GM21737 (cell line): ENCODE results near the gene KCNQ1.

ENCODE experiments used
- ATAC-seq: cut with Tn5 transposase; IDR thresholded peaks from one replicate; pipeline ENCODE4 v1.9.1; 2021; ENCODE audit warnings: mild to moderate bottlenecking, moderate library complexity; ENCODE audit not compliant: unreplicated experiment

Gene KCNQ1

GRCh38 chr11:2661173-2662023, 216.6 kb downstream of the KCNQ1 start:
- no peak for ATAC-seq

DNA sequence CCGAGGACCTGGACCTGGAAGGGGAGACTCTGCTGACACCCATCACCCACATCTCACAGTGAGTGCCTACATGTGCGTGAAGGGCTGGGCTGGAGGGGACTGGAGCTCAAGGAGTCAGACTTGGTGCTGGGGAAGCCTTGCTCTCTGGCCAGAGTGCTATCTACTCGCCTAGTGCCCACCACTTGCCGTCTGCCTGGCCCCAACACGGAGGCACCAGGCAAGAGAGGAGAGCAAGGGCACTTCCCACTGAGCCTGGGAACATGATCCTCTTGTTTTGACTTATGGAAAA, 217.2 kb downstream of the KCNQ1 start:
- ATAC-seq: no peak

- ATAC-seq: no peak
These were observed 217.9 kb downstream of the KCNQ1 start for GRCh38 chr11:2662430-2663299.

DNA sequence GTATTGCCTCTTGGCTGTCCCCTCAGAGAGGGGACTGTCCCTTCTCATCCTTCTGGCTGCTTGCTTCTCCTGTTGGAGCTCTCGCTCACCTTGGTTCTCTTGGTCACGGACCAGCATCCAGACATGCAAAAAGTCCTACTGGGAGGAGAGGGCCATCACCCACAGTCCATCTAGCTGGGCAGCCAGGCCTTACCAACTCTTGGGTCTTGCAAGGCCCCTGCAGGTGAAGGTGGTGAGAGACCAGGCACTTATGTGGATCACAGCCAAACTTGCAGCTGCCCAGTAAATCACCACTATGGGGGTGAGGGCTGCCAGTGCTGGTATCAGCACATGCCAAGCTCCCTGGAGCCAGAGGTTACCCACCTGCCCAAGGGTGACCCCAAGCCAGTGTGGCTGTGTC, 218.7 kb downstream of the KCNQ1 start:
- ATAC-seq: no peak

GRCh38 chr11:2663915-2664314, 219.1 kb downstream of the KCNQ1 start:
- ATAC-seq: no peak

DNA sequence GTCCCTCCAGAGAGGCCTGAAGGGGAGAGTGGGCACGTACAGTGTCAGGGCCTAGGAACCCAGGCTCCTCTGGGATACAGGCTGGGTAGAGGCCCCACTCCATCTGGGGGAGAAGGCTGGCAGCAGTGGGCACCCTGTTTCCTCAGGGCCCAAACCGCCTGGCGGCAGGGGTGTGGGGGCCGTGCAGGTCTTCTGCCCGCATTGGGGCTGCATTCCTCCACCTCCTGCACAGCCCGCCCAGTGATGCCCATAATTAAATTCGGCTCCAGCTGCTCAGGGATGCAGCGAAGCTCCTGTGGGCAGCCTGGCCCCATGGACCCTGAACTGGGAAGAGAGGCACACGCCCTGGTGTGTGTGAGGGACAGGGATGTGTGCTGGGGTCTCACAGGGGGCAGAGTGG, 219.6 kb downstream of the KCNQ1 start:
- ATAC-seq: no peak

GRCh38 chr11:2664791-2665525, 220.2 kb downstream of the KCNQ1 start:
- no peak for ATAC-seq

- ATAC-seq: no peak
These were observed 221.0 kb downstream of the KCNQ1 start for GRCh38 chr11:2665526-2666400.

- no peak for ATAC-seq
These were observed 221.6 kb downstream of the KCNQ1 start for GRCh38 chr11:2666401-2666741.

DNA sequence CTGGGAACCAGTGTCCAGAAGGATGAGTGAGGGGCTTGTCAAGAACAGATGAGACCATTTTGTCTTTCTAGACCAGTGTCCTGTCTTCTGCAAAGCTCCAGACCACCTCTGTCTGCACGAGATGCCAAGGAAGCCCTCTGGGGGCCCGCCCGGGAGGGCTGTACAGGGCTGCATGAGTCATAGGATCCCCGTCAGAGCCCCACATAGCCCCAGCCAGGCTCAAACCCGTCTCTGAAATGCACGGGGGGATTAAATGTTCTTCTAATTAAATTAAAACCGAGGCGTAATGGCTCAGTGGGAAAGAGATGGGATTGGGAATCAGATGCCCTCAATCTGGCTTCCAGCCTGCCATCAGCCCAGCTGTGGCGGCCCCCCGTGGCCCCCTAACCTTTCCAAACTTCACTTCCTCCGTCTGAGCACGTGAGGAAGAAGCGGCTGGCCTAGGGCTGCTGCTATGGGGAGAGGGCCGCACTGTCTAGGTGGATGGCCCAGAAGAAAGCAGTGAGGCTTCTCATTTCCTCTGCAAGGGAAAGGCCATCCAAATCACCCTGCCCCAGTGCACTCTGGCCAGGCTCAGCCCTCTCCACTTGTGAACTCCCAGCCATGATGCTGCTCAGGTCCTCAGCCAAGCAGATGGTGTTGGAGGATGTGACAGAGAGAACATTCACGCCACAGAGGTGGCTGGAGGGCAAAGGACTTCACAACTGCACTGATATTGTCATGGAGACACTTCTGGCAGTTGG, 222.2 kb downstream of the KCNQ1 start:
- ATAC-seq: no peak

DNA sequence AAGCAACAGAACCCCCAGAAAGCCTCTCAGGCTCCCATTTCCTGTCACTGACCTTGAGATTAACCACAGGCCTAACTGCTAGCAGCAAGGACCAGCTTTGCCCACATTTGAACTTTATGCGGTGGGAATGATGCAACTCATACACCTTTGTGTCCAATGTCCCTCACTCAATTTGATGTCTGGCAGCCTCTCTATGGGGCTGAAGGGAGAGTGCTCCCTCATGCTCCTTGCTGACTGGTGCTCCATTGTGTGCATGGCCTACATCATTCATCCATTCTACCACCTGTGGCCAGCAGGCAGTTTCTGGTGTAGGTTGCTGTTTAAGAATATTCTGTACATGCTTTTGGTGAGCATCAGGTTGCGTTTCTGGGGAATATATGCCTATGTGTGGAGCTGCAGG, 223.1 kb downstream of the KCNQ1 start:
- ATAC-seq: no peak

DNA sequence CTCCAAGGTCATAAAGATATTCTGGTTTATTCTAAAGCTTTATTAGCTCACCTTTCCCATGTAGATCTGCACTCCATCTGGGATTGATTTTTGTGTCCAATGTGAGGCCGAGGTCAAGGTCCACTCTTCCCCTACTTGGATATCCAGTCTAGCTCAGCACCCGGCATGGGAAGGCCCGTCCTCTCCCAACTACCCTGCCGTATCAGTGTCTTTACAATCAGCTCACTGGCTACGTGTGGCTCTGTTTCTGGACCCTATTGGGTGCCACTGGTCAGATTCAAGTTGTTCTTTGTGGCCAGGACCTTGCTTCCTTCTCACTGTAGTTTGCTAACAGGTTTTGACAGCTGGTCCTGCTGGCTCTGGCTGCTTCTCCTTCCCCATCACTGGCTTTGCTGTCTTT, 224.1 kb downstream of the KCNQ1 start:
- no peak for ATAC-seq

- no peak for ATAC-seq
These were observed 225.0 kb downstream of the KCNQ1 start for GRCh38 chr11:2669634-2670469.

DNA sequence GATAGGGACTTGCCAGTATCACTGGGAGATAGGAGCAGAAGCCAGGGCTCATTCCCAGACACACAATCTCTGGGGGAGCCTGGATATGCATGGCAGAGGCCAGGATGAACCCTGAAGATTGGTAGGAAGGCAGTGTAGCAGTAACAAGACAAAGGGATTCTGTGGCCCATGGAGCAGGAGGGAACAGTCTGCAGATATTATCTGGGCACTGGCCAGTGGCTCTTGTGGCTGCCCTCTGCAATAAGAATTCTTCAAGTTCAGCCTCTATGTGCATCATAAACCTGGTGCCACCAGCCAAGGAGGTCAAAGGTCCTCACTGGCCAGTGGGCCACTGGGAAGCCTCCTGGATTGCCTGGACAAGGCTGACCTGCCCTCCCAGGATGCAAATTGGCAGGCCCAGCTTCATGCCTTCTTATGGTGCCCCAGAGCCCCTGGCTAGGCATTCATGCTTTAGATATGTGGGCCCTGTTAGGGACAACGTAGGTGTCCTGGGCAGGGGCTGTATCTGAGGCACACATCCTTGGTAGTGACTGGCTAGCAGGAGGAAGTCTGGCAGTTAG, 225.8 kb downstream of the KCNQ1 start:
- no peak for ATAC-seq

DNA sequence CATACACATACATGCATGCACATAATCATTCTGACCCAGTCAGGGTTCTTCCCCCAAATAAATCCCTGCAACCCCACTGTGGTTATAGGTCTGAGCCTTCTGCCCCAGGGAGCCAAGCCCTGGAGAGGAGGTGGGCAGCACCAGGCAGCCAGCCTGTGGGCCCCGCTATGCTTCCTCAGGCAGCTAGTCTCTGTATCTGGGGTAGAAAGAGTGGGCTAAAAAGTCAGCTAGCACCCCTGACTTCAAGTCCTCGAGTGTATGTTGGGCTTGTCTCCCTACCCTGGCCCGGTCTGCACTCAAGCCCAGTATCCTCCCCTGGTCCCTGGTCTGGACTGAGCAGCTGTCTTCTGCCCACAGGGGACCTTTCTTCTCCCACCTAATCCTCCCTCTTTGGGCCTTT, 226.9 kb downstream of the KCNQ1 start:
- no peak for ATAC-seq

- no peak for ATAC-seq
These were observed 227.9 kb downstream of the KCNQ1 start for GRCh38 chr11:2672553-2673249.

DNA sequence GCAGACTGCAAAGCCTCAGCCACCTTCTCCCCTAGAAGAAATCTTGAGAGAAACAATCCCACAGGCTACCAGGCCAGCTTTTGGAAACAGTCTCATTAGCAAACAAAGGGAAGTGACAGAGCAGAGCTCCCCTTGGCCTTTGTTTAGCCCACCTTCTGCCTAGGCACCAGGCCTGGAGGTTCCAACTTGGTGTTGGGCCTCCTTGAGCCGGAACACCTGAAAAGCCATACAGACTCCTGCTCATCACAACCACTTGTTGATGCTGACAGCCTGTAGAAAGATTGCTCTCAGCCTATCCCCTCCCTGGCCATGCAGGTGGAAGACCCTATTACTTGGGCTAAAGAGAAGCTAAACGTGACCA, 228.4 kb downstream of the KCNQ1 start:
- ATAC-seq: no peak

GRCh38 chr11:2673871-2674471, 229.2 kb downstream of the KCNQ1 start:
- no peak for ATAC-seq
